Pulmonary artery endothelial cell (primary cell): ENCODE data around the gene ECM2. TPM values are rescaled to one million over a fixed set of nuclear protein-coding genes. Genes with fewer than 3 reads are reported as not detected.
"Not testable (repeated sequence)": the region's sequence is repeated elsewhere in the genome, so short reads cannot be mapped to it uniquely, and the experiment has no call there.

Experiments
- DNase-seq: peaks from one replicate; pipeline ENCODE4 v3.0.0-alpha.2; 2011; ENCODE audit warnings: low read depth, low spot score
- total RNA-seq: library from RNA; depleted of rRNA; stranded (reverse); fragments of >200 nt; gene quantifications from 2 replicates; pipeline ENCODE4 v1.2.3, GENCODE V29; 2014

The ECM2 gene
- total RNA-seq: 0.13 and 0.18 TPM in 2 replicates

GRCh38 chr9:92535940-92536850 lies at the start of gene ECM2:
TSS of gene ECM2 (minus strand) at chr9:92535990. CDS start at chr9:92522866, 13,124 bp downstream.
- no peak for DNase-seq

DNA sequence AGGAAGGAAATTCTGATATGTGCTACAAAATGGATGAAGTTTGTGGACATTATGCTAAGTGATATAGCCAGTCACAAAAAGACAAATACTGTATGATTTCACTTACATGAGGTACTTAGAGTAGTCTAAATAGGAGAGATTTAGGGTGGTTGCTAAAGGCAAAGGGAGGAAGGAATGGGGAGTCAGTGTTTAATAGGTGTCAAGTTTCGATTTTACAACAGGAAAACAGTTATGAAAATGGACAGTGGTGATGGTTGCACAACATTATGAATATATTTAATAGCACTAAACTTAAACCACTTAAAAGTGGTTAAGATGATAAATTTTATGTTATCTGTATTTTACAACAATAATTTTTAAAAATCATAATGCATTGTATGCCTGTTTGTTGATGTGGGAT lies 40.4 kb upstream of the ECM2 start:
- DNase-seq: no peak

DNA sequence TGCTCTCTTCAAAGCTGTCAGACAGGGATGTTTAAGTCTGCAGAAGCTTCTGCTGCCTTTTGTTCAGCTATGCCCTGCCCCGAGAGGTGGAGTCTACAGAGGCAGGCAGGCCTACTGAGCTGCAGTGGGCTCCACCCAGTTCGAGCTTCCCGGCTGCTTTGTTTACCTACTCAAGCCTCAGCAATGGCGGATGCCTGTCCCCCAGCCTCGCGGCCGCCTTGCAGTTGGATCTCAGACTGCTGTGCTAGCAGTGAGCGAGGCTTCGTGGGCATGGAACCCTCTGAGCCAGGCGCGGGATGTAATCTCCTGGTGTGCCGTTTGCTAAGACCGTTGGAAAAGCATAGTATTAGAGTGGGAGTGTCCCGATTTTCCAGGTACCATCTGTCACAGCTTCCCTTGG lies 37.8 kb upstream of the ECM2 start:
- not testable (repeated sequence) for DNase-seq

DNA sequence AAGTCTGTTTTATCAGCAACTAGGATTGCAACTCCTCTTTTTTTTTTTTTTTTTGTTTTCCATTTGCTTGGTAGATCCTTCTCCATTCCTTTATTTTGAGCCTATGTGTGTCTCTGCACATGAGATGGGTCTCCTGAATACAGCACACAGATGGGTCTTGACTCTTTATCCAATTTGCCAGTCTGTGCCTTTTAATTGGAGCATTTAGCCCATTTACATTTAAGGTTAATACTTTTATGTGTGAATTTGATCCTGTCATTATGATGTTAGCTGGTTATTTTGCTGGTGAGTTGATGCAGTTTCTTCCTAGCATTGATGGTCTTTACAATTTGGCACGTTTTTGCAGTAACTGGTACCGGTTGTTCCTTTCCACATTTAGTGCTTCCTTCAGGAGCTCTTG lies 36.1 kb upstream of the ECM2 start:
- DNase-seq: not testable (repeated sequence)

GRCh38 chr9:92564982-92565381 lies 29.2 kb upstream of the ECM2 start:
- no peak for DNase-seq

GRCh38 chr9:92564504-92564903 lies 28.7 kb upstream of the ECM2 start:
- no peak for DNase-seq

DNA sequence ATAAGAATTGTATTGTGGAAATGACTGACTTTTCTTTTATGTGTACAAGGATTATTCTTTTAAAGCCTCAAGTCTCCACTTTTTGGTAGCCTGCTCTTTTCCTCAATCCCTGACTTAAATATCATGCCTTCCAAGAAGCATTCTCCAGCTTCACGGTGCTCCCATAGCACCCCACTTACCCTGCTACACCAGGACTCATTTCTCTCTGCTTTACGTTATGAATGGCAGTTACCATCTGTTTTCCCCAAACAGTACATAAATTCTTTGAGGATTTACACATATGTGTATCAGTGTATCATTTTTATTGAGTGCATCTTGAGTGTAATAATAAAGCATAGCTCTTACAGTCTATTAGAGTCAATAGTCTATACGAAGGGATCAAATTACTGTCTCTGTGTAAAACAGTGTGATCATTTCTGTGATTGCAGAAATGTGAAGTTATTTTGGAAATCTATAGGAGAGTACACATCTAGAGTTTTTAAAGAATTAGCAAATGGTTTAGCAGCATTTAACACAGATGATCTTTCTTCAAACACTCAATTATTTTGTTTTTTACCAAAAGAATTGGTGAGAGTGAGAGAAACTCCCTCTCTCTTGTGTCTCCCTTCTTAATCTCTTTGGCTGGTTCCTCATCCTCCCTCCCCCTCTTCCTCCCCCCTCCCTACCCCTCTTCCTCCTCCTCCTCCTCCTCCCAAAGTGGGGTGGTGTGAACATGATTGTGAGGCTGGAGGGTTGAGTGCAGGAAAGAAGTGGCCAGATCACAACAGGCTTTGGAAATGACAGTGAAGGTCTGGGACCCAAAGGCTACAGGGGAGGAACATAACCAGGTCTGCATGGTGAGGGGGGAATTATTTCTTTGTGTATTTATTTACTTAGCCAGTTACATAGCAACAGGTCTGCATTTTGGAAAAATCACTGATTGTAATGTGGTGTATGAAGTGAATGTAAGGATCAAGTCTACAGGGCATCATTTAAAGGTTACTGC lies 27.6 kb upstream of the ECM2 start:
- no peak for DNase-seq

DNA sequence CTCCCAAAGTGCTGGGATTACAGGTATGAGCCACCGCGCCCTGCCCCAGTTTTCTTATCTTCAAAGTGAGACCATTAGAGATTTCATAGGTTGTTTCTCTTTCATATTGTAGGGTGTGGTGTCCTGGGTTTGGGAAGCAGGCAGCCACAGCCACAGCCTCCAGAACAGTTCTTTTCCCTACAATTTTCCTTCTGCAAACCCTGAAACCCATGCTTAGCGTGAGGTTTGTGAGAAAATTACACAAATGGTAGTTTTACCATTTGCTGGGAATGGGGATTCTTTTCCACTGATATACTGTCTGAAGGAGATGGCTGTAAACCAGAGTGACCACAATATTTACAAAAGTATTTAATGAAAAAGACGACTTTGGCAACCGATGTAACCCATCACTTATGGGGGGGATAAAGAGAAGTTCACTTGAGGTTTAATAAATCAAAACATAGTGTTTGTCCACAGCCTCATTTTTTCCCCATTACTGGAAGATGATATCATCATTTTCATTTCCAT lies 26.7 kb upstream of the ECM2 start:
- DNase-seq: no peak

DNA sequence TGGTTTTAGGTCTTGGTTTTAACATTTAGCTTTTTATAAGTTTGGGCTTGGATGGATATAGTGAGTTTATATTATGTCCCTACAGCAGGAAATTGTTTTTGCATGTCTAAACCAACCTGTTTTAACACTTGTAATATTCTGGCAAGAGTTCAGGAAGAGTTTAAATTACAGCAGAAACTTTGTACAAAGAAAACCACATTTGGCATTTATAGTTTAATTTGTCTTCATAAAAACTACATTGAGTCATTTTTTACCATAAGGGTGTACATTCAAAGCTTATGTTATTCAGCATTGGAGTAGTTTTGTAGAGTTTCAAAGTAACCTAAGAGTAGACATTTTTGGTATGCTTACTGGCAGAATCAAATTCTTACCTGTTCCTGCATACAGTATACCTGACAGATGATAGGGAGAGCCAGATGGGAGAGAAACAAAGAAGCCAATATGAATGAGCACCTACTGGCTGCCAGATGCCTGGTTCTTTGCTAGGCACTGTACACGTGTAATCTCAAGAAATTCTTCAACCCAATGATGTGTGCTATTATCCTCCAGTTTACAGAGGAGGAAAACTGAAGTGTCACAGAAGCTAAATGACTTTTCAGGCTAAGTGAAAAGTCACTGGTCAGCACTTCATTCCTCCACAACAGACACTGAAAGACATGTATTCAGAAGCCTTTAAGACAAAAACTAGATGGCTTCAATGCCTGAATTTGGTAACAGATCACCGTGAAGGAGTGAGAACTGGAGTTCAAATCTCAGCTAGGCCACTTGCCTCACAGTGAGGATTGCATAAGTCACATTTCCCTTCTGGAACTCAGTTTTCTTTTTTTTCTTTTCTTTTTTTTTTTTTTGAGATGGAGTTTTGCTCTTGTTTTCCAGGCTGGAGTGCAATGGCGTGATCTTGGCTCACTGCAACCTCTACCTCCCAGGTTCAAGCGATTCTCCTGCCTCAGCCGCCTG lies 25.9 kb upstream of the ECM2 start:
- no peak for DNase-seq

DNA sequence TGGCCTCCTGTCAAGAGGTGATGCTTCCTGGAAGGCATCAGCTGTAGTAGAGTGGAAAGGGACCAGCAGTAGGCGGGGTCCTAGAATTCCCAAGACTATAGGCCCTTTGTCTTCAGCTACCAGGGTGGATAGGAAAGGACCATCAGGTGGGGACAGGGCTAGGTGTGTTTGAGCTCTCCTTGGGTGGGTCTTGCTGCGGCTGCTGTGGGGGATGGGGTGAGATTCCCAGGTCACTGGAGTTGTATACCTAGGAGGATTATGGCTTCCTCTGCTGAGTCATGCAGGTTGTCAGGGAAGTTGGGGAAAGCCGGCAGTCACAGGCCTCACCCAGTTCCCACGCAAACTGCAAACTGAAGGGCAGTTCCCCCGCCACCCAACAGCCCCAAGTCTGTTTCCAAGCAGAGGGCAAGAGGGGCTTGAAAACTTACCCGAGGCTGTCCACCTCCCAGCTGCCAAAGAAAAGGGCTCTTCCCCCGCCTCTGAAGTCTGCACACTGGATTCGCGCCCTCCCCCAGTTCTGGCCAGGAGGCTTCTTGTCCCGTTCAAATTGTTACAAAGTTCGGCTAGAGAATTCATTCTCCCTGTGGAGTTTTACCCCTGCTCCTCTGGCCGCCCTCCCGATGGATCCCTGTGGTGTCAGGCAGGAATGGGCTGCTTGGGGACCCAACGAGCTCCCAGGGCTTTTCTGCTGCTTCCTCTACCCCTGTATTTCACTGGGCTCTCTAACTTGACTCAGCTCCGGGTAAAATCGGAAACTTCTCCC lies 23.0 kb upstream of the ECM2 start:
- no peak for DNase-seq

DNA sequence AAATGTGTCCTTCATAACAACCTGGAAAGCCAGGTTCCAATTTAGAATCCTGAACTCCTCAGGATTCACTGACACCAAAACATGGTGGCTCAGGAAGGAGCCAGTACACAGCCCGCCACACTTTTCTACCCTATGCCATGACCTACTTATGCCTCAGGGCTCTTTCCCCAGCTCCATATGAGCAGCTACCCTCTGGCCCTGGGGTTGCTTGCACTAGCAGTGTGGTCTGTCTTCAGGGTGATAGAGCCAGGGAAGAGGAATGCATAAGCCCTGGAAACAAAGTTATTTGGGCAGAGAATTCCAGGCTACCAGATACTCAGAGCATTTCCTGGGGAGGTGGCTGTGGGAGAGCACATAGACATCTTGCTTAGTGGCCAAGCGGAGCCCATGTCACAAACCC lies 15.0 kb upstream of the ECM2 start:
- DNase-seq: no peak

DNA sequence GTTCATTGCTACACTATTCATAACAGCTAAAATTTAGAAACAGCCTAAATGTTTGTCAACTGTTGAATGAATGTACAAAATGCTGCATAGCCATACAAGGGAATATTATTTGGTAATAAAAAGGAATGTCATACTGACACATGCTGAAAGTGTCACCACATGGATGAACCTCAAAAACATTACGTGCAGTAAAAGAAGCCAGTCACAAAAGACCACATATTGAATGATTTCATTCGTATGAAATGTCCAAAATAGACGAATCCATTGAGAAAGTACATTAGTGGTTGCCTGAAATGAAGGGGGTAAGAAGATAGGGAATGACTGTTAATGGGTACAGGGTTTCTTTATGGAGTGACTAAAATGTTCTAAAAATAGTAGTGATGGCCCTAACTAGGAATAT lies 11.6 kb upstream of the ECM2 start:
- DNase-seq: no peak

DNA sequence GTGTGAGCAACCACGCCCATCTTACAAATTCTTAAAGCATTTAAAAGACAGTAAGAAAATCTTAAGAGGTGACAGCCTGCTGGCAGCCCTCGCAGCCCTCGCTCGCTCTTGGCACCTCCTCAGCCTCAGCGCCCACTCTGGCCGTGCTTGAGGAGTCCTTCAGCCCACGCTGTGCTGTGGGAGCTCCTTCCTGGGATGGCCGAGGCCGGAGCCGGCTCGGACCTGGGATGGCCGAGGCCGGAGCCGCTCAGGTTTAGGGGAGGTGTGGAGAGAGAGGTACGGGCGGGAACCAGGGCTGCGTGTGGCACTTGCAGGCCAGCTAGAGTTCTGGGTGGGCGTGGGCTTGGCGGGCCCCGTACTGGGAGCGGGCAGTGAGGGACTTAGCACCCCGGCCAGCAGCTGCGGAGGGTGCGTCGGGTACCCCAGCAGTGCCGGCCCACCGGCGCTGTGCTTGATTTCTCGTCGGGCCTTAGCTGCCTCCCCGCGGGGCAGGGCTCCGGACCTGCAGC lies 9.3 kb upstream of the ECM2 start:
- no peak for DNase-seq

DNA sequence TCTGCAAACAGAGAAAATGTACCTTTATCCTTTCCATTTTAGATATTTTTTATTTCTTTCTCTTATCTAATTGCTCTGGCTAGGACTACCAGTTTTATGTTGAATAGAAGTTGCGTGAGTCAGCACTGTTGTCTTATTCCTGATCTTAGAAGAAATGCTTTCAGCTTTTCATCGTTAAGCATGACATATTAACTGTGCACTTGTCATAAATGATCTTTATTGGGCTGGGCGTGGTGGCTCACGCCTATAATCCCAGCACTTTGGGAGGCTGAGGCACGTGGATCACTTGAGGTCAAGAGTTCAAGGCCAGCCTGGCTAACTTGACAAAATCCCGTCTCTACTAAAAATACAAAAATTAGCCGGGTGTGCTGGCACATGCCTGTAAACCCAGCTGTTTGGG lies 8.2 kb upstream of the ECM2 start:
- DNase-seq: no peak

GRCh38 chr9:92538541-92538940 lies 2.8 kb upstream of the ECM2 start:
- DNase-seq: no peak

DNA sequence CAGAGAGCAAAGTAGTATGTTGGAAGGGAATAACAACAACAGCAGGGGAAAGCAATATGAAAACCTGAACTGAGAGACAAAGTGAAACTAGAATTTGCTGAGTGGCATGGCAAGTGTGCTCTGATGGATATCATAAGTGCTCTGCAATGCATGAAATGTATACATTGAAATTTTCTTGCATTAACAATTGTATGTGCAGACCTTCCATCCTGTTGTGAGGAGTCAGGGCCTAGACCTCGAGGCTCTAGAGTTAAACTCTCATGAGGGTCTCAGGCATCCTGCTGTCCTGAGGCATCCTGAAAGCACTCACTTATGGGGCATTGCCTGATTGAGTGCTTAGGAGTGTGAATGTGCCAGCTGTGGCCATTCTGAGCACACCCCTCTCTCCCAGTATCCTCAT lies 1.1 kb downstream of the ECM2 start:
- no peak for DNase-seq

- DNase-seq: no peak
Measured at GRCh38 chr9:92534204-92534603, 1.6 kb downstream of the ECM2 start.

DNA sequence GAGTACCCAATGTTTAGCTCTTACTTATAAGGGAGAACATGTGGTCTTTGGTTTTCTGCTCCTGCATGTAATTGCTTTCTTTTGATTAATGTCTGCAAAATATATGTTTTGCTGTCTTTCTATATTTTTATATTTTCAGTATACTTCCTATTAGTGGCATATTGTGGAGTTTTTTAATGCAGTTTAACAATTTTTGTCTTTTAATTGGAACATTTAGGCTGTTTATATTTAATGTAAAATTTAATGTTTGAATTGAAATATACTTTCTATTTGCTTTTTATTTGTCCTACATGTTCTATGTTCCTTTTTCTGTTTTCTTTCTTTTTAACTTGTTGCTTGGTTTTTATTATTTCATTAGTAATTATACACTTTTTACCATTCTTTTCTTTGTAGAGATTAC lies 4.9 kb downstream of the ECM2 start:
- no peak for DNase-seq

DNA sequence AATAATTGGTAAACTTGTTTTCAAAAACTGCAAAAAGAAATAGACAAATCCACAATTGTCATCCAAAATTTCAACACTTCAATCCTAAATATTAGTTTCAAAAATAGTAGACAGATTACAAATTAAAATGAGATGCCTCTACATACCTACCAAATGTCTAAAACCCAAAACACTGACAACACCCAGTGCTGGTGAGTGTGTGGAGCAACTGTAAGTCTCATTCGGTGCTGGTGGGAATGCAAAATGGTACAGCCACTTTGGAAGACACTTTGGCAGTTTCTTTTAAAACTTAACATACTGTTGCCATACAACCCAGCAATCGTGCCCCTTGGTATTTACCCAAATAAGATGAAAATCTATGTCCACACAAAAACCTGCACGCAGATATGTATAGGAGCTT lies 6.7 kb downstream of the ECM2 start:
- DNase-seq: no peak

DNA sequence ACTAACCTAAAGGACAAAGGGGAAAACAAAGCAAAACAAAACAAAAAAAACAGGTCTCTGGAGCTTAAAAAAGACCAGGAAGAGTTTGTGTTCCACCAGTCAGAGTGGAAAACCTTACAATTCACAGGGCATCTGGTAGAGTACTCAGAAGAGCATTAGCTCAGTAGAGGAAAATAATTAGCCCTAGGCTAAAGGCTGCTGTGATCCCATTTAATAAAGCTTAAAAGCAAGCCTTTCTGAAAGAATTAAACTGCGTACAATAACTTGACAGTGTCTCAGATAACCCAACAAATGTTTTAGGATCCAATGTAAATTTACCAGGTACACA lies 7.3 kb downstream of the ECM2 start:
- DNase-seq: no peak
